ENCODE data around the gene NUP85.

GRCh38 chr17:75265614-75266315, 60.3 kb downstream of the NUP85 start:
- TF ChIP-seq, protein P1, sequence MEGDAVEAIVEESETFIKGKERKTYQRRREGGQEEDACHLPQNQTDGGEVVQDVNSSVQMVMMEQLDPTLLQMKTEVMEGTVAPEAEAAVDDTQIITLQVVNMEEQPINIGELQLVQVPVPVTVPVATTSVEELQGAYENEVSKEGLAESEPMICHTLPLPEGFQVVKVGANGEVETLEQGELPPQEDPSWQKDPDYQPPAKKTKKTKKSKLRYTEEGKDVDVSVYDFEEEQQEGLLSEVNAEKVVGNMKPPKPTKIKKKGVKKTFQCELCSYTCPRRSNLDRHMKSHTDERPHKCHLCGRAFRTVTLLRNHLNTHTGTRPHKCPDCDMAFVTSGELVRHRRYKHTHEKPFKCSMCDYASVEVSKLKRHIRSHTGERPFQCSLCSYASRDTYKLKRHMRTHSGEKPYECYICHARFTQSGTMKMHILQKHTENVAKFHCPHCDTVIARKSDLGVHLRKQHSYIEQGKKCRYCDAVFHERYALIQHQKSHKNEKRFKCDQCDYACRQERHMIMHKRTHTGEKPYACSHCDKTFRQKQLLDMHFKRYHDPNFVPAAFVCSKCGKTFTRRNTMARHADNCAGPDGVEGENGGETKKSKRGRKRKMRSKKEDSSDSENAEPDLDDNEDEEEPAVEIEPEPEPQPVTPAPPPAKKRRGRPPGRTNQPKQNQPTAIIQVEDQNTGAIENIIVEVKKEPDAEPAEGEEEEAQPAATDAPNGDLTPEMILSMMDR (IDR thresholded peaks at IDR 0.05; ENCODE audit: insufficient read depth, low read length): no peak
- no peak for TF ChIP-seq REST (IDR thresholded peaks at IDR 0.05; ENCODE audit: insufficient replicate concordance, low read depth)
- no peak for TF ChIP-seq SPI1 (IDR thresholded peaks at IDR 0.05; ENCODE audit: borderline replicate concordance, low read depth)
- TF ChIP-seq GABPA (IDR thresholded peaks at IDR 0.05; ENCODE audit: low read depth): no peak
